H9 (cell line): ENCODE results near the gene MORN1. TPM values are rescaled to one million over a fixed set of nuclear protein-coding genes. Genes with fewer than 3 reads are reported as not detected.

Experiments used
- DNase-seq: peaks from one replicate; pipeline ENCODE4 v3.0.0-alpha.2; 2017
- H2AFZ ChIP-seq: one replicate; pipeline ENCODE4 v1.6.1; 2013; ENCODE audit warnings: mild to moderate bottlenecking, low read length, control low read depth, moderate library complexity
- H2AK5ac ChIP-seq: 2 replicates; pipeline ENCODE4 v1.6.1; 2013; ENCODE audit warnings: low read length, control low read depth, mixed read lengths; ENCODE audit not compliant: insufficient read length
- H2BK120ac ChIP-seq: one replicate; pipeline ENCODE4 v1.6.1; 2013; ENCODE audit warnings: low read depth, mild to moderate bottlenecking, low read length, control low read depth, inconsistent platforms; ENCODE audit not compliant: poor library complexity, severe bottlenecking
- H2BK12ac ChIP-seq: 2 replicates; pipeline ENCODE4 v1.6.1; 2013; ENCODE audit warnings: low read length, control low read depth, mixed read lengths, low read depth; ENCODE audit not compliant: insufficient read length
- H2BK15ac ChIP-seq: 2 replicates; pipeline ENCODE4 v1.6.1; 2013; ENCODE audit warnings: low read depth, low read length, control low read depth
- H2BK20ac ChIP-seq: one replicate; pipeline ENCODE4 v1.6.1; 2013; ENCODE audit warnings: low read depth, mild to moderate bottlenecking, low read length, control low read depth, inconsistent platforms; ENCODE audit not compliant: poor library complexity, severe bottlenecking
- H2BK5ac ChIP-seq: 2 replicates; pipeline ENCODE4 v1.6.1; 2013; ENCODE audit warnings: low read length, control low read depth, mixed read lengths; ENCODE audit not compliant: insufficient read length
- H3K14ac ChIP-seq: 2 replicates; pipeline ENCODE4 v1.6.1; 2013; ENCODE audit warnings: low read length, control low read depth; ENCODE audit not compliant: insufficient read depth
- H3K18ac ChIP-seq: 2 replicates; pipeline ENCODE4 v1.6.1; 2013; ENCODE audit warnings: low read depth, mild to moderate bottlenecking, mixed read lengths, low read length, control low read depth; ENCODE audit not compliant: insufficient read length
- H3K23ac ChIP-seq: 2 replicates; pipeline ENCODE4 v1.6.1; 2013; ENCODE audit warnings: low read length, control low read depth, mixed read lengths, low read depth; ENCODE audit not compliant: insufficient read length
- H3K23me2 ChIP-seq: 2 replicates; pipeline ENCODE4 v1.6.1; 2013; ENCODE audit warnings: low read depth, mild to moderate bottlenecking, mixed read lengths, low read length, control low read depth; ENCODE audit not compliant: insufficient read length, poor library complexity, severe bottlenecking
- H3K27ac ChIP-seq: 2 replicates; pipeline ENCODE4 v1.5.1; 2013; ENCODE audit warnings: low read length, control low read depth, mixed read lengths, low read depth; ENCODE audit not compliant: insufficient read length
- H3K27me3 ChIP-seq: 2 replicates; pipeline ENCODE4 v1.6.1; 2013; ENCODE audit warnings: low read length, control low read depth, inconsistent platforms; ENCODE audit not compliant: insufficient read depth
- H3K4ac ChIP-seq: 2 replicates; pipeline ENCODE4 v1.6.1; 2013; ENCODE audit warnings: low read depth, mild to moderate bottlenecking, control low read depth, inconsistent platforms, low read length, moderate library complexity
- H3K4me1 ChIP-seq: 2 replicates; pipeline ENCODE4 v1.6.1; 2013; ENCODE audit warnings: low read length, control low read depth, inconsistent platforms; ENCODE audit not compliant: insufficient read depth
- H3K4me2 ChIP-seq: 2 replicates; pipeline ENCODE4 v1.6.1; 2013; ENCODE audit warnings: low read length, control low read depth, mixed read lengths; ENCODE audit not compliant: insufficient read length, insufficient read depth
- H3K56ac ChIP-seq: 2 replicates; pipeline ENCODE4 v1.6.1; 2013; ENCODE audit warnings: low read depth, mild to moderate bottlenecking, mixed read lengths, low read length, control low read depth; ENCODE audit not compliant: insufficient read length
- H3K79me1 ChIP-seq: 2 replicates; pipeline ENCODE4 v1.6.1; 2013; ENCODE audit warnings: low read depth, mild to moderate bottlenecking, moderate library complexity, low read length, control low read depth, inconsistent platforms; ENCODE audit not compliant: insufficient read depth, poor library complexity, severe bottlenecking
- H3K79me2 ChIP-seq: 2 replicates; pipeline ENCODE4 v1.6.1; 2013; ENCODE audit warnings: low read length, control low read depth, inconsistent platforms; ENCODE audit not compliant: insufficient read depth
- H3K9ac ChIP-seq: 2 replicates; pipeline ENCODE4 v1.6.1; 2013; ENCODE audit warnings: low read length, control low read depth, mixed read lengths; ENCODE audit not compliant: insufficient read length; ENCODE audit errors: extremely low read depth
- H3K9me3 ChIP-seq: one replicate; pipeline ENCODE4 v1.6.1; 2013; ENCODE audit warnings: low read depth, low read length, inconsistent platforms; ENCODE audit not compliant: control insufficient read depth
- H3T11ph ChIP-seq: one replicate; pipeline ENCODE4 v1.6.1; 2013; ENCODE audit warnings: mild to moderate bottlenecking, low read length, control low read depth, inconsistent platforms
- H4K20me1 ChIP-seq: one replicate; pipeline ENCODE4 v1.6.1; 2013; ENCODE audit not compliant: control insufficient read depth, insufficient read length, insufficient read depth
- H4K5ac ChIP-seq: 2 replicates; pipeline ENCODE4 v1.6.1; 2013; ENCODE audit warnings: low read depth, mild to moderate bottlenecking, mixed read lengths, low read length, control low read depth; ENCODE audit not compliant: insufficient read length
- H4K8ac ChIP-seq: replicated peaks from 2 replicates; pipeline ENCODE4 v1.6.1; 2013; ENCODE audit warnings: low read length, control low read depth, mixed read lengths, low read depth; ENCODE audit not compliant: insufficient read length
- H4K91ac ChIP-seq: 2 replicates; pipeline ENCODE4 v1.6.1; 2013; ENCODE audit warnings: low read depth, mild to moderate bottlenecking, moderate library complexity, mixed read lengths, low read length, control low read depth; ENCODE audit not compliant: insufficient read length
- H3K27ac Mint-ChIP-seq, 3 experiments: 2 replicates in 2 of 3; 3 replicates in 1 of 3; pipeline ENCODE4 v1.8.0; 2020 to 2021; ENCODE audit warnings: mixed read lengths in 3 of 3, mild to moderate bottlenecking in 1 of 3, moderate library complexity in 1 of 3
- H3K27me3 Mint-ChIP-seq: 2 replicates; pipeline ENCODE4 v1.8.0; 2021; ENCODE audit warnings: low read depth, mild to moderate bottlenecking, moderate library complexity, mixed read lengths
- H3K36me3 Mint-ChIP-seq, 3 experiments: 2 replicates in 2 of 3; 3 replicates in 1 of 3; pipeline ENCODE4 v1.8.0; 2020 to 2021; ENCODE audit warnings: low read depth in 3 of 3, mixed read lengths in 3 of 3; ENCODE audit not compliant: insufficient read depth in 1 of 3
- H3K4me1 Mint-ChIP-seq, 2 experiments: 2 replicates each; pipeline ENCODE4 v1.8.0; 2020; ENCODE audit warnings: mixed read lengths in 2 of 2
- H3K4me3 Mint-ChIP-seq, 2 experiments: 2 replicates in 1 of 2; 3 replicates in 1 of 2; pipeline ENCODE4 v1.8.0; 2020 to 2021; ENCODE audit warnings: mild to moderate bottlenecking in 2 of 2, mixed read lengths in 2 of 2, moderate library complexity in 1 of 2
- H3K9me3 Mint-ChIP-seq, 2 experiments: 2 replicates in 1 of 2; 3 replicates in 1 of 2; pipeline ENCODE4 v1.8.0; 2020; ENCODE audit warnings: mild to moderate bottlenecking in 2 of 2, mixed read lengths in 2 of 2, moderate library complexity in 1 of 2
- CTCF ChIP-seq: fragments of 200-600 bp; sonication (generic); conservative IDR thresholded peaks from 3 replicates; pipeline ENCODE4 v1.8.0; 2021; ENCODE audit warnings: antibody characterized with exemption, mild to moderate bottlenecking
- WGBS: extraction: QIAGEN DNeasy Blood & Tissue Kit; methylation state at CpG from one replicate; pipeline ENCODE4 v1.1.7; 2013; ENCODE audit warnings: missing lambda C conversion rate, low lambda C conversion rate, mixed read lengths; ENCODE audit not compliant: insufficient read length; ENCODE audit errors: extremely low coverage; 5-methylcytosine and 5-hydroxymethylcytosine counted together
- total RNA-seq: library from RNA; stranded (reverse); gene quantifications from 2 replicates; pipeline ENCODE4 v1.2.1, GENCODE V29; 2021

The MORN1 gene
- total RNA-seq, 1 experiment from 2014 or later = 12.7 TPM

- no peaks in the 10 kb centered on the region for H3K27me3 Mint-ChIP-seq
- no peaks in the 10 kb centered on the region for H3K9me3 Mint-ChIP-seq
- Histone ChIP-seq H3T11ph (no peak overlapping the region), H3K23ac (no peak overlapping the region), H2BK15ac (no peak overlapping the region), H2BK5ac (no peak overlapping the region), H3K23me2 (no peaks in the 10 kb centered on the region), H3K27ac (no peak overlapping the region), H3K14ac (no peak overlapping the region), H2AFZ (no peak overlapping the region), H3K9ac (no peak overlapping the region), H2BK20ac (no peak overlapping the region), H4K8ac (no peak overlapping the region), H4K5ac (no peak overlapping the region), H2AK5ac (no peak overlapping the region), H3K4ac (no peak overlapping the region), H4K91ac (no peak overlapping the region), H4K20me1 (no peaks in the 10 kb centered on the region), H3K79me2 (peaks cover 5% of the 10 kb centered on the region; the same call in 1 of the 2 replicates), H3K79me1 (peaks cover 3% of the 10 kb centered on the region), H2BK12ac (no peak overlapping the region), H2BK120ac (no peak overlapping the region), H3K9me3 (no peaks in the 10 kb centered on the region), H3K4me1 (no peaks in the 10 kb centered on the region), H3K27me3 (no peaks in the 10 kb centered on the region), H3K18ac (no peak overlapping the region), H3K56ac (no peak overlapping the region), H3K4me2 (no peak overlapping the region)
- H3K36me3 Mint-ChIP-seq = peaks cover 22 to 53% (median 48%) of the 10 kb centered on the region in 3 experiments; a peak in 6 of 7 replicates
- WGBS = no CpG with 5 or more reads among the region's 22 CpGs
- H3K4me1 Mint-ChIP-seq = peaks cover 0 to 6% of the 10 kb centered on the region in 2 experiments; a peak in 2 of 4 replicates
- TF ChIP-seq CTCF = no peak
- no peak overlapping the region; a peak in 1 of 7 replicates for H3K27ac Mint-ChIP-seq
- H3K4me3 Mint-ChIP-seq = no peak overlapping the region
- no peak for DNase-seq
Measured at GRCh38 chr1:2304282-2304681, 87.1 kb downstream of the MORN1 start.
